ENCODE results near the gene GLI1. TPM values are rescaled to one million over a fixed set of nuclear protein-coding genes. Genes with fewer than 3 reads are reported as not detected.

Gene GLI1
- total RNA-seq, 2 experiments from 2014 or later = 4.6 to 6.5 TPM

GRCh38 chr12:57476162-57476992 lies 16.8 kb downstream of the GLI1 start:
- Histone ChIP-seq H3K79me2 (ENCODE audit: insufficient read depth, low read depth, low read length) (peaks cover 12% of the 10 kb centered on the region; the same call in 1 of the 2 replicates), H3K9me3 (ENCODE audit: low read length) (no peaks in the 10 kb centered on the region), H3K36me3 (ENCODE audit: insufficient read depth, low read length) (peaks cover 38% of the 10 kb centered on the region), H3K27ac (ENCODE audit: low read depth, low read length, poor library complexity, severe bottlenecking) (peak overlapping the region; percentile 91), H4K20me1 (ENCODE audit: insufficient read depth, low read length) (no peaks in the 10 kb centered on the region), H3K9me2 (ENCODE audit: insufficient read depth, low read length) (no peaks in the 10 kb centered on the region), H3K4me3 (ENCODE audit: low read depth, low read length, poor library complexity, severe bottlenecking) (peak overlapping the region; percentile 76), H3K4me1 (ENCODE audit: insufficient read depth, low read length, poor library complexity, severe bottlenecking) (peaks cover 54% of the 10 kb centered on the region), H2AFZ (ENCODE audit: low read length) (peak overlapping the region; percentile 5; the same call in 1 of the 2 replicates), H3K4me2 (ENCODE audit: low read length) (peak overlapping the region; percentile 97)
- BruUV-seq (replicated peaks) = no TSS peak
- TF ChIP-seq CTCF (conservative IDR thresholded peaks at IDR 0.05; ENCODE audit: low read length) = peak; percentile 91
- no peak for TF ChIP-seq EZH2phosphoT487 (IDR thresholded peaks at IDR 0.05; ENCODE audit: borderline replicate concordance, low read depth, low read length)
- intact Hi-C loops (cut with micrococcal nuclease; ENCODE audit: unreplicated experiment) = loop anchor here (5.0 kb wide), 1 partner anchor 266 kb away; no protein-coding TSS in a partner anchor
- CTCF ChIA-PET (ENCODE audit: unreplicated experiment) = interaction anchor here (0.9 to 1.4 kb wide), 2 partner anchors 11 to 18 kb away, joined by 3 to 5 read pairs; no protein-coding TSS in a partner anchor
- DNase-seq (ENCODE audit: low spot score) = peak; percentile 72
- POLR2A ChIA-PET = interaction anchor here (0.9 to 1.9 kb wide), 4 partner anchors 11 to 44 kb away, joined by 3 to 9 read pairs (median 4); partner anchors contain the start of gene DDIT3

GRCh38 chr12:57476993-57477709 lies 17.6 kb downstream of the GLI1 start:
- POLR2A ChIA-PET = interaction anchor here (0.5 to 1.9 kb wide), 10 partner anchors 9 to 265 kb away, joined by 3 to 9 read pairs (median 4); partner anchors contain the start of gene DDIT3
- H3K4me3 ChIP-seq (ENCODE audit: low read depth, low read length, poor library complexity, severe bottlenecking) = peak overlapping the region; percentile 76
- H3K36me3 ChIP-seq (ENCODE audit: insufficient read depth, low read length) = peaks cover 31% of the 10 kb centered on the region; the same call in 1 of the 2 replicates

More at GRCh38 chr12:57476993-57477709, 17.6 kb downstream of the GLI1 start:
- TSS peak; percentile 68 for BruUV-seq (replicated peaks)
- no peaks in the 10 kb centered on the region for H3K9me2 ChIP-seq (ENCODE audit: insufficient read depth, low read length)
- peaks cover 12% of the 10 kb centered on the region; the same call in 1 of the 2 replicates for H3K79me2 ChIP-seq (ENCODE audit: insufficient read depth, low read depth, low read length)
- peak; percentile 51 for DNase-seq (ENCODE audit: low spot score)
- peak overlapping the region; percentile 5; the same call in 1 of the 2 replicates for H2AFZ ChIP-seq (ENCODE audit: low read length)
- peak overlapping the region; percentile 91 for H3K27ac ChIP-seq (ENCODE audit: low read depth, low read length, poor library complexity, severe bottlenecking)
- TF ChIP-seq CTCF (conservative IDR thresholded peaks at IDR 0.05; ENCODE audit: low read length) = no peak
- TF ChIP-seq EZH2phosphoT487 (IDR thresholded peaks at IDR 0.05; ENCODE audit: borderline replicate concordance, low read depth, low read length) = no peak
- CTCF ChIA-PET (ENCODE audit: unreplicated experiment) = interaction anchor here (0.9 to 1.4 kb wide), 2 partner anchors 10 to 19 kb away, joined by 3 to 5 read pairs; no protein-coding TSS in a partner anchor
- intact Hi-C loops (cut with micrococcal nuclease; ENCODE audit: unreplicated experiment) = loop anchor here (1.0 to 5.0 kb wide), 2 partner anchors 46 to 265 kb away; partner anchors contain the start of gene R3HDM2
- peaks cover 54% of the 10 kb centered on the region for H3K4me1 ChIP-seq (ENCODE audit: insufficient read depth, low read length, poor library complexity, severe bottlenecking)
- no peaks in the 10 kb centered on the region for H3K9me3 ChIP-seq (ENCODE audit: low read length)
- peak overlapping the region; percentile 97 for H3K4me2 ChIP-seq (ENCODE audit: low read length)
- no peaks in the 10 kb centered on the region for H4K20me1 ChIP-seq (ENCODE audit: insufficient read depth, low read length)
